ENCODE data around the gene CD7. TPM values are rescaled to one million over a fixed set of nuclear protein-coding genes. Genes with fewer than 3 reads are reported as not detected.

CD7 gene
- total and polyA plus RNA-seq, 2 donors (not counting 1 experiment from before 2014, with no cell fraction given), result 0.67 to 1.3 TPM

GRCh38 chr17:82332669-82333278 is 15.4 kb upstream of the CD7 start:
- peaks cover 24% of the 10 kb centered on the region for H3K4me1 Mint-ChIP-seq
- 17% methylated on average over 32 of the region's 32 CpGs for WGBS (ENCODE audit: insufficient coverage)
- H3K27ac ChIP-seq (ENCODE audit: low read length in 2 of 2), result no peak overlapping the region
- peaks cover 26 to 37% of the 10 kb centered on the region in 2 donors for H3K4me1 ChIP-seq (ENCODE audit: control insufficient read depth in 2 of 2, insufficient read depth in 2 of 2, low read length in 2 of 2)
- ChIA-PET CTCF (interaction anchor here (0.6 to 2.0 kb wide), 5 partner anchors 17 to 148 kb away, joined by 3 to 5 read pairs (median 4); no protein-coding TSS in a partner anchor), POLR2A (interaction anchor here (1.9 kb wide), 1 partner anchor 35 kb away, joined by 6 read pairs; no protein-coding TSS in a partner anchor)
- H3K27me3 ChIP-seq (replicated peaks in 1 of 4; ENCODE audit: control extremely low read depth in 1 of 4, control insufficient read depth in 3 of 4, insufficient read depth in 4 of 4, low read length in 3 of 4), result peaks cover 0 to 61% (median 22%) of the 10 kb centered on the region in 4 experiments
- H3K79me2 ChIP-seq (ENCODE audit: control insufficient read depth, insufficient read depth, low read length), result no peaks in the 10 kb centered on the region
- DNase-seq, result peak; percentile 71
- no peaks in the 10 kb centered on the region for H3K9me3 Mint-ChIP-seq (ENCODE audit: insufficient read depth)
- peak overlapping the region; percentile 95 for H3K4me3 Mint-ChIP-seq
- H3K36me3 ChIP-seq (replicated peaks in 1 of 2; ENCODE audit: control extremely low read depth in 1 of 2, control insufficient read depth in 1 of 2, extremely low read depth in 1 of 2, insufficient read depth in 2 of 2, low read length in 1 of 2), result no peaks in the 10 kb centered on the region
- no peak for TF ChIP-seq CTCF (IDR thresholded peaks at IDR 0.05)
- no peak for TF ChIP-seq EZH2 (IDR thresholded peaks at IDR 0.05; ENCODE audit: borderline replicate concordance, insufficient read depth, low read depth, low read length, poor library complexity, severe bottlenecking)
- peak overlapping the region; percentile 33 for H2AFZ ChIP-seq (ENCODE audit: insufficient read depth, low read depth, low read length, poor library complexity, severe bottlenecking)
- peaks cover 8% of the 10 kb centered on the region for H3K27me3 Mint-ChIP-seq
- peak; percentile 56 for ATAC-seq (ENCODE audit: low read depth)
- intact Hi-C loops (cut with micrococcal nuclease), result no loop called here
- H3K9ac ChIP-seq (ENCODE audit: low read length), result peak overlapping the region; percentile 51
- peak overlapping the region; percentile 5 to 53 (median 49) for H3K4me3 ChIP-seq (ENCODE audit: control extremely low read depth in 1 of 5, extremely low read depth in 1 of 5, insufficient read depth in 1 of 5, low read depth in 2 of 5, low read length in 4 of 5)
- H3K4me2 ChIP-seq (replicated peaks; ENCODE audit: low read depth, low read length, poor library complexity, severe bottlenecking), result peak overlapping the region; percentile 80
- peak overlapping the region; percentile 53 for H3K27ac Mint-ChIP-seq
- no peaks in the 10 kb centered on the region for H4K20me1 ChIP-seq (ENCODE audit: control insufficient read depth, insufficient read depth, low read length, poor library complexity, severe bottlenecking)
- peaks cover 0 to 19% (median 0%) of the 10 kb centered on the region in 3 donors for H3K9me3 ChIP-seq (ENCODE audit: control extremely low read depth in 1 of 3, control insufficient read depth in 2 of 3, insufficient read depth in 1 of 3, low read length in 2 of 3)

DNA sequence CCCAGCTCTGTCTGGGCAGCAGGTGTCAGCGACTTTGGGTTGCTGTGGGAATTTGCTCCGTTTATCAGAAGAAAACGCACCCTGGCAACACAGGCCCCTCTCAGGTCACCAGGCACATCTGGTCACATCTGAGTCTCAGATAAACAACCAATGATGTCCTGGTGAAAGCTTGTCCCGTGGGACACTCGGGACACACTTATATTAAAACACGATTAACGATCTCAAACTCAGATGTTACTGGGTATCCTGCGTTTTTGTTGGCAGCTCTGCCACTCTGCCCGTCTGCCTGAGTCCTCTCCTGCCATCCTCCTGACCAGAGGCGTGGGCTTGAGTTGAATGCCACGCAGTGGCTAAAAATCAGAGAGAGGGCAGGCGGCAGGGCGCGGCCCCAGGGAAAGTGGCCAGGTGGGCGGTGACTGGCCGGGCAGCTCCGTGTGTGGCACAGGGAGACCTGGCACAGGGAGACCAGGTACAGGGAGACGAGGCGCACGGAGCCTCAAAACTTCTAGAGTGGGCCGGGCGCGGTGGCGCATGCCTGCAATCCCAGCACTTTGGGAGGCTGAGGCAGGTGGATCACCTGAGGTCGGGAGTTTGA is 14.0 kb upstream of the CD7 start:
- H3K4me3 Mint-ChIP-seq, result no peak overlapping the region
- no peak overlapping the region for H3K9ac ChIP-seq (ENCODE audit: low read length)
- H3K4me3 ChIP-seq (ENCODE audit: control extremely low read depth in 1 of 5, extremely low read depth in 1 of 5, insufficient read depth in 1 of 5, low read depth in 2 of 5, low read length in 4 of 5), result no peak overlapping the region
- H3K79me2 ChIP-seq (ENCODE audit: control insufficient read depth, insufficient read depth, low read length), result no peaks in the 10 kb centered on the region
- WGBS (ENCODE audit: insufficient coverage), result 98% methylated on average over 21 of the region's 25 CpGs
- intact Hi-C loops (cut with micrococcal nuclease), result no loop called here
- peaks cover 0 to 72% (median 24%) of the 10 kb centered on the region in 4 experiments for H3K27me3 ChIP-seq (replicated peaks in 1 of 4; ENCODE audit: control extremely low read depth in 1 of 4, control insufficient read depth in 3 of 4, insufficient read depth in 4 of 4, low read length in 3 of 4)
- no peaks in the 10 kb centered on the region for H3K9me3 Mint-ChIP-seq (ENCODE audit: insufficient read depth)
- ATAC-seq (ENCODE audit: low read depth) (no peak), DNase-seq (no peak)
- H3K4me1 ChIP-seq (ENCODE audit: control insufficient read depth in 2 of 2, insufficient read depth in 2 of 2, low read length in 2 of 2), result peaks cover 26 to 37% of the 10 kb centered on the region in 2 donors
- H3K27ac Mint-ChIP-seq, result no peak overlapping the region
- peaks cover 0 to 19% (median 0%) of the 10 kb centered on the region in 3 donors for H3K9me3 ChIP-seq (ENCODE audit: control extremely low read depth in 1 of 3, control insufficient read depth in 2 of 3, insufficient read depth in 1 of 3, low read length in 2 of 3)
- H4K20me1 ChIP-seq (ENCODE audit: control insufficient read depth, insufficient read depth, low read length, poor library complexity, severe bottlenecking), result no peaks in the 10 kb centered on the region
- H3K4me1 Mint-ChIP-seq, result peaks cover 24% of the 10 kb centered on the region
- CTCF ChIA-PET, result interaction anchor here (1.6 kb wide), 1 partner anchor 31 kb away, joined by 3 read pairs; no protein-coding TSS in a partner anchor
- no peak overlapping the region for H3K4me2 ChIP-seq (replicated peaks; ENCODE audit: low read depth, low read length, poor library complexity, severe bottlenecking)
- H3K27me3 Mint-ChIP-seq, result peaks cover 12% of the 10 kb centered on the region
- TF ChIP-seq CTCF (IDR thresholded peaks at IDR 0.05) (no peak), EZH2 (IDR thresholded peaks at IDR 0.05; ENCODE audit: borderline replicate concordance, insufficient read depth, low read depth, low read length, poor library complexity, severe bottlenecking) (no peak)
- no peak overlapping the region for H2AFZ ChIP-seq (ENCODE audit: insufficient read depth, low read depth, low read length, poor library complexity, severe bottlenecking)
- H3K27ac ChIP-seq (ENCODE audit: low read length in 2 of 2), result no peak overlapping the region
- POLR2A ChIA-PET, result no interaction called here
- H3K36me3 ChIP-seq (replicated peaks in 1 of 2; ENCODE audit: control extremely low read depth in 1 of 2, control insufficient read depth in 1 of 2, extremely low read depth in 1 of 2, insufficient read depth in 2 of 2, low read length in 1 of 2), result no peaks in the 10 kb centered on the region
